Smooth muscle cell (in vitro differentiated cells): Measurements from ENCODE around the gene SUPT5H. TPM values are rescaled to one million over a fixed set of nuclear protein-coding genes. Genes with fewer than 3 reads are reported as not detected.

Source experiments
- DNase-seq: peaks from one replicate; lab custom pipeline; 2025; ENCODE audit not compliant: unreplicated experiment; lab: John Stamatoyannopoulos, UW
- H2AFZ ChIP-seq: fragments of 200-600 bp; sonication (generic); 2 replicates; pipeline ENCODE4 v1.6.0; 2016; ENCODE audit warnings: antibody characterized with exemption, low read depth, mild to moderate bottlenecking
- H3F3A ChIP-seq: fragments of 200-600 bp; sonication (generic); 2 replicates; pipeline ENCODE4 v1.6.0; 2017; ENCODE audit warnings: antibody characterized with exemption, low read depth
- H3K27ac ChIP-seq: fragments of 200-600 bp; sonication (generic); 2 replicates; pipeline ENCODE4 v1.5.1; 2016; ENCODE audit warnings: low read depth, mild to moderate bottlenecking
- H3K27me3 ChIP-seq: fragments of 200-600 bp; sonication (generic); 2 replicates; pipeline ENCODE4 v1.6.1; 2016; ENCODE audit warnings: low read depth, mild to moderate bottlenecking
- H3K36me3 ChIP-seq: fragments of 200-600 bp; sonication (generic); 2 replicates; pipeline ENCODE4 v1.5.1; 2016; ENCODE audit warnings: low read depth
- H3K4me1 ChIP-seq: fragments of 200-600 bp; sonication (generic); 2 replicates; pipeline ENCODE4 v1.5.1; 2016; ENCODE audit warnings: low read depth
- H3K4me2 ChIP-seq: fragments of 200-600 bp; sonication (generic); 2 replicates; pipeline ENCODE4 v1.6.0; 2016; ENCODE audit warnings: mild to moderate bottlenecking
- H3K4me3 ChIP-seq: fragments of 200-600 bp; sonication (generic); 2 replicates; pipeline ENCODE4 v1.5.1; 2016; ENCODE audit warnings: mild to moderate bottlenecking
- H3K79me2 ChIP-seq: fragments of 200-600 bp; sonication (generic); 2 replicates; pipeline ENCODE4 v1.6.0; 2016; ENCODE audit warnings: low read depth, mild to moderate bottlenecking
- H3K9ac ChIP-seq: fragments of 200-600 bp; sonication (generic); 2 replicates; pipeline ENCODE4 v1.6.0; 2016; ENCODE audit warnings: low read depth
- H3K9me3 ChIP-seq: fragments of 200-600 bp; sonication (generic); replicated peaks from 2 replicates; pipeline ENCODE4 v1.5.1; 2016; ENCODE audit warnings: low read depth
- H4K20me1 ChIP-seq: fragments of 200-600 bp; sonication (generic); 2 replicates; pipeline ENCODE4 v1.6.0; 2016; ENCODE audit warnings: low read depth
- WGBS: methylation state at CpG from one replicate; pipeline ENCODE4 v1.1.7; 2016; ENCODE audit warnings: low lambda C conversion rate; 5-methylcytosine and 5-hydroxymethylcytosine counted together
- polyA plus RNA-seq: library from polyadenylated mRNA; unstranded; fragments of >200 nt; fragmentation: Nextera tagmentation; extraction: Ambion mirVana; gene quantifications from 2 replicates; pipeline ENCODE4 v1.2.1, GENCODE V29; 2016
- total RNA-seq: library from RNA; depleted of rRNA; stranded (reverse); fragments of >200 nt; gene quantifications from 2 replicates; pipeline ENCODE4 v1.2.3, GENCODE V29; 2014
- TF ChIP-seq, protein P1 (sequence below): fragments of 200-600 bp; sonication (generic); IDR thresholded peaks from 2 replicates; pipeline ENCODE4 v1.5.1; 2017; ENCODE audit warnings: borderline replicate concordance, mild to moderate bottlenecking, antibody characterized with exemption; ENCODE audit not compliant: insufficient read depth, poor library complexity, severe bottlenecking

SUPT5H gene
- total and polyA plus RNA-seq, 2 experiments from 2014 or later = 44.9 to 134 TPM

DNA sequence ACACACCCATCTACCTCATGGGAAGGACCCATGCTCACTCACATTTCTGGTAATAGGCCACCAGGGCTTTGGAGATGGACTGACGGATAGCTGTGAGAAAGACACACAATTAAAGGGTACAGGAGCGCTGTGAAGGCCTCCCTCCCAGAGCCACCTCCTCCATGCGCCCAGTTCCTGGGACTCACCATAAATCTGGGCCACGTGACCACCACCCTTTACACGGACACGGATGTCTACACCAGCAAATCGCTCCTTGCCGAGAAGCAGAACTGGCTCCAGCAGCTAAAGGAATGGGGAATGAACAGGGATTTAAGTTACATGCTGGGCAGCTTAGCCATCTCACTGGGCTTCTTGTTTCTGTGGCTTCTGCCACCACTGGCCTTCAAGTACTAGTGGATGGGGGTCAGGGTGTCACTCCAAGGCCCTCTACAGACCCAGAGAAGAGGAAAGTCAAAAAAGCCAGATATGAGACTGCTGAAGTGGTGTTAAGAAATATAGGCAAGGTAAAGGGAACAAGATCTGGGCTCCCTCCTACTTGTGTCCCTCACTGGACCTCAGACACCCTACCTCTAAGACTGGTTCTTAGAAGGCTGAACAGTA, 11.8 kb upstream of the SUPT5H start:
- WGBS = 97% methylated on average over 8 of the region's 8 CpGs
- Histone ChIP-seq H3K36me3 (peaks cover 15% of the 10 kb centered on the region), H3K27ac (peak overlapping the region; percentile 76), H3K9me3 (no peaks in the 10 kb centered on the region), H3K4me1 (peaks cover 27% of the 10 kb centered on the region), H3K27me3 (no peaks in the 10 kb centered on the region), H3F3A (peaks cover 39% of the 10 kb centered on the region), H3K79me2 (peaks cover 32% of the 10 kb centered on the region), H2AFZ (no peak overlapping the region), H3K4me3 (no peak overlapping the region), H3K9ac (peak overlapping the region; percentile 95), H3K4me2 (no peak overlapping the region), H4K20me1 (peaks cover 24% of the 10 kb centered on the region)
- no peak for DNase-seq
- TF ChIP-seq, protein P1, sequence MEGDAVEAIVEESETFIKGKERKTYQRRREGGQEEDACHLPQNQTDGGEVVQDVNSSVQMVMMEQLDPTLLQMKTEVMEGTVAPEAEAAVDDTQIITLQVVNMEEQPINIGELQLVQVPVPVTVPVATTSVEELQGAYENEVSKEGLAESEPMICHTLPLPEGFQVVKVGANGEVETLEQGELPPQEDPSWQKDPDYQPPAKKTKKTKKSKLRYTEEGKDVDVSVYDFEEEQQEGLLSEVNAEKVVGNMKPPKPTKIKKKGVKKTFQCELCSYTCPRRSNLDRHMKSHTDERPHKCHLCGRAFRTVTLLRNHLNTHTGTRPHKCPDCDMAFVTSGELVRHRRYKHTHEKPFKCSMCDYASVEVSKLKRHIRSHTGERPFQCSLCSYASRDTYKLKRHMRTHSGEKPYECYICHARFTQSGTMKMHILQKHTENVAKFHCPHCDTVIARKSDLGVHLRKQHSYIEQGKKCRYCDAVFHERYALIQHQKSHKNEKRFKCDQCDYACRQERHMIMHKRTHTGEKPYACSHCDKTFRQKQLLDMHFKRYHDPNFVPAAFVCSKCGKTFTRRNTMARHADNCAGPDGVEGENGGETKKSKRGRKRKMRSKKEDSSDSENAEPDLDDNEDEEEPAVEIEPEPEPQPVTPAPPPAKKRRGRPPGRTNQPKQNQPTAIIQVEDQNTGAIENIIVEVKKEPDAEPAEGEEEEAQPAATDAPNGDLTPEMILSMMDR = no peak

DNA sequence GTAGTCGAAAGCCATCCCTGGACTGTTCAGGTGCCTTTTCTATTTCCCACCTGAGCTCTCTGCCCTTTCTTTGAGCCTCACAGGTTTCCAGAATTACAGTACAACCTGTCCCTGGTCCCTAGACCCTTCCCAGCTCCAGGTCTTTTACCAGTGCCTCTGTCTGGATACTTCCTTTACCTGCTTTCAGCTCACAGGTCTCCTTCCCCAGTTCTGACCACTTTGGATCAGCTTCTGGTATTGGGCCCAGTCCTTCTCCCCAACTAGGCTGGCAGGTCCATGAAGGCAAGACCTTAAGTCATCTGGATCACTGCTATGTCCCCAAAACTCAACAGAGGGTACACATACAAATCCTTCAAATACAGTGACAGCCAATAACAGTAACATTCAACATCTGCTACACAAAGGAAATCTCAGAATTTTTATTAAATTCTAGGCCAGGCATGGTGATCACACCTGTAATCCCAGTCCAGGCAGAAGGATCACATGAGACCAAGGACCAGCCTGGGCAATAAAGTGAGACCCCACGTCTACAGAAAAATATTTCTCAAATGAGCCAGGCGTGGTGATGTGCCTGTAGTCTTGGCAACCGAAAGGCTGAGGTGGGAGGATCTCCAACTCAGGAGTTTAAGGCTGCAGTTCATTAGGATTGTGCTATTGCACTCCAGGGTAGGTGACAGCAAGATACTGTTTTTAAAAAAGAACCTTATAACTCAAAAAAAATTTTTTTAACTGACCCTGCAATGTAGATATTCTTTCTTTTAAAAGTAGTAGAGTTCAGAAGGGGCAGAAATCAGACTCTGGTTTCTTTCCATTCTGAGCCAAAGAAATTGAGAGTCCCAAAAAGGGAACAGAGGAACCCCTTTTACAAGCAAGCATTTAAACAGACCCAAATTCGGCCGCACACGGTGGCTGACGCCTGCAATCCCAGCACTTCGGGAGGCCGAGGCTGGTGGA, 11.0 kb upstream of the SUPT5H start:
- peak overlapping the region; percentile 98 for H3K4me2 ChIP-seq
- peaks cover 32% of the 10 kb centered on the region for H3K79me2 ChIP-seq
- no peak for DNase-seq
- no peaks in the 10 kb centered on the region for H3K9me3 ChIP-seq
- H3K36me3 ChIP-seq = peaks cover 15% of the 10 kb centered on the region
- H3K27me3 ChIP-seq = no peaks in the 10 kb centered on the region
- TF ChIP-seq, protein P1 = no peak
- H3F3A ChIP-seq = peaks cover 32% of the 10 kb centered on the region
- H3K4me1 ChIP-seq = peaks cover 20% of the 10 kb centered on the region
- peak overlapping the region; percentile 95 for H3K9ac ChIP-seq
- H3K4me3 ChIP-seq = peak overlapping the region; percentile 98
- peak overlapping the region; percentile 76 for H3K27ac ChIP-seq
- peaks cover 24% of the 10 kb centered on the region for H4K20me1 ChIP-seq
- no peak overlapping the region for H2AFZ ChIP-seq
- WGBS = 48% methylated on average over 10 of the region's 10 CpGs

DNA sequence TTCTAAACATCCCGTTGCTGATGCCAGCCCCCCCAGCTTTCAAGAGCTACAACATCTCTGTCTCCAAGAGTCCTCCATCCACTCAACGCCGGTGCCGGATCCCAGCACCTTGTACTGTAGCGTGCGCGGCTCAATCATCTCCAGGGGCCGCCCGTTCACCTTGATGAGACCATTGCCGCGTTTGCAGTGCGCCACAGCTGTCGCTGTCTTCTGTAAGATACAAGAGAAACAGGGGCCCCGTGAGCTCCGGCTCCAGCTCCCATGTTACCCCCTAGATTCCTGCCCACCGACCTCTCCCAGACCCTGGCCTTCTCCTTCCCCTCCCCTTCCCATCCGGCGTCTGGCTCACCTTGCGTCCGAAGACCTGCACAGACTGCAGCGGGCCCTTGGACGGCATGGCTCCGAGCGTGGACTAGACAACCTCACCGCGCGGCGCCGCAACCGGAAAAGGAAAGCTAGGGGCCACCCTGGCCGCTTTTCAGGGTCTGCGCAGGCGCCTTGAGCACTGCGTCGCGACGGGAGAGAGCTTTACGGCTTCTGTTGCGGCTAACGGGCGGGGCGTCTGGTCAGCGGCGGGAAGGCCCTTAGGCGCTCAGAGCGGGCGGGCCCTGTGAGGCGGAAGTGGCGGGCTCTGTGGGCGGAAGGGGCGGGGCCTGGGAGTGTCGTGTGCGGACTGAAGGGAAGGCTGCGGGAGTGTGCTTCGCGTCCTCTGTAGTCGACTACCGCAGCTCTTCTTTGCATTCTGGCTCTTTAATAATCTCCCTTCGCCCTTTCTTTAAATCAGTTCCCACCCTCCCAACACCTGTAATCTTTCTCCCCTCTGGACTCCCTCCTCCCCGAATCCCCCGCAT, 9.7 kb upstream of the SUPT5H start, which contains the start of gene RPS16:
TSS of gene RPS16 (minus strand) at position 451 of the 851 bp plus-strand sequence. CDS start at position 397, 54 bp downstream.
- H3K9ac ChIP-seq = peak within 1 kb of the TSS; percentile 95
- H3K4me3 ChIP-seq = peak within 1 kb of the TSS; percentile 98
- TF ChIP-seq, protein P1 = no peak
- H3K27ac ChIP-seq = peak within 1 kb of the TSS; percentile 76
- 1% methylated on average over 59 of the region's 61 CpGs for WGBS
- peaks cover 32% of the 10 kb centered on the region for H3K79me2 ChIP-seq
- no peaks in the 10 kb centered on the region for H3K9me3 ChIP-seq
- H2AFZ ChIP-seq = no peak within 1 kb of the TSS
- H4K20me1 ChIP-seq = peaks cover 24% of the 10 kb centered on the region
- H3K4me1 ChIP-seq = peaks cover 20% of the 10 kb centered on the region
- DNase-seq = peak; percentile 93
- peaks cover 32% of the 10 kb centered on the region for H3F3A ChIP-seq
- H3K4me2 ChIP-seq = peak within 1 kb of the TSS; percentile 98
- peaks cover 15% of the 10 kb centered on the region for H3K36me3 ChIP-seq
- no peaks in the 10 kb centered on the region for H3K27me3 ChIP-seq
